NCI-H345 treated with DMSO at 0.1 percent for 48 hours (cell line): ENCODE data around the gene TNRC18.

Experiments
- DNase-seq: peaks from one replicate; lab custom pipeline; 2025; ENCODE audit not compliant: unreplicated experiment; lab: John Stamatoyannopoulos, UW

Gene TNRC18

GRCh38 chr7:5450549-5451327 lies 27.1 kb upstream of the TNRC18 start:
- DNase-seq = no peak

- no peak for DNase-seq
These were observed 24.9 kb upstream of the TNRC18 start for GRCh38 chr7:5448378-5449037.

GRCh38 chr7:5445981-5446594 lies 22.5 kb upstream of the TNRC18 start:
- DNase-seq = no peak

GRCh38 chr7:5443678-5444077 lies 20.0 kb upstream of the TNRC18 start:
- no peak for DNase-seq

GRCh38 chr7:5442757-5443305 lies 19.2 kb upstream of the TNRC18 start:
- DNase-seq = no peak

- no peak for DNase-seq
These were observed 18.3 kb upstream of the TNRC18 start for GRCh38 chr7:5441840-5442503.

- no peak for DNase-seq
These were observed 16.2 kb upstream of the TNRC18 start for GRCh38 chr7:5439572-5440496.

- no peak for DNase-seq
These were observed 15.6 kb upstream of the TNRC18 start for GRCh38 chr7:5439209-5439571.

GRCh38 chr7:5437987-5438386 lies 14.4 kb upstream of the TNRC18 start:
- DNase-seq = no peak

- DNase-seq = no peak
These were observed 13.8 kb upstream of the TNRC18 start for GRCh38 chr7:5437348-5437892.

GRCh38 chr7:5436003-5436678 lies 12.5 kb upstream of the TNRC18 start:
- no peak for DNase-seq

- DNase-seq = no peak
These were observed 11.8 kb upstream of the TNRC18 start for GRCh38 chr7:5435291-5436002.

- DNase-seq = no peak
These were observed 9.5 kb upstream of the TNRC18 start for GRCh38 chr7:5433181-5433580.

- DNase-seq = no peak
These were observed 9.1 kb upstream of the TNRC18 start for GRCh38 chr7:5432691-5433090.

GRCh38 chr7:5431560-5432015 lies 8.0 kb upstream of the TNRC18 start:
- no peak for DNase-seq

- DNase-seq = no peak
These were observed 6.9 kb upstream of the TNRC18 start for GRCh38 chr7:5430612-5430947.

GRCh38 chr7:5429857-5430611 lies 6.4 kb upstream of the TNRC18 start:
- no peak for DNase-seq

- no peak for DNase-seq
These were observed 5.7 kb upstream of the TNRC18 start for GRCh38 chr7:5429253-5429856.
